Stomach (tissue), 9 donors: ENCODE measurements around the gene C2orf92. TPM values are rescaled to one million over a fixed set of nuclear protein-coding genes. Genes with fewer than 3 reads are reported as not detected.

Experiments
- DNase-seq, 2 donors: peaks; one replicate each; pipeline versions ENCODE4 v3.0.0 to v3.0.0-alpha.2; 2013 to 2019
- H3K27ac ChIP-seq, 5 donors: fragments of 200-600 bp in 4 of 5; sonication (generic) in 4 of 5; one replicate each; pipeline ENCODE4 v1.5.1; 2013 to 2019; ENCODE audit warnings: mild to moderate bottlenecking in 1 of 5, moderate library complexity in 1 of 5
- H3K27me3 ChIP-seq, 3 donors: fragments of 200-600 bp; sonication (generic); one replicate each; pipeline ENCODE4 v1.5.1; 2017 to 2019; ENCODE audit warnings: mixed run types in 1 of 3
- H3K36me3 ChIP-seq, 4 donors: fragments of 200-600 bp; sonication (generic); 1 replicate in 3 of 4; 2 replicates in 1 of 4; pipeline ENCODE4 v1.5.1; 2016 to 2019
- H3K4me1 ChIP-seq, 4 donors: fragments of 200-600 bp; sonication (generic); one replicate each; pipeline ENCODE4 v1.5.1; 2016 to 2019
- H3K4me3 ChIP-seq, 4 donors: fragments of 200-600 bp; sonication (generic) in 3 of 4; one replicate each; pipeline ENCODE4 v1.5.1; 2016 to 2019; ENCODE audit warnings: mild to moderate bottlenecking in 1 of 4
- H3K9me3 ChIP-seq, 4 donors: fragments of 200-600 bp; sonication (generic); one replicate each; pipeline ENCODE4 v1.5.1; 2016 to 2019
- CTCF ChIP-seq, 7 experiments: fragments of 450-650 bp in 4 of 7; fragments of 200-600 bp in 3 of 7; sonication (generic) in 3 of 7; IDR thresholded peaks; one replicate each; pipeline ENCODE4 v1.5.1; 2016 to 2019; ENCODE audit warnings: antibody characterized with exemption in 7 of 7, control low read depth in 2 of 7, mild to moderate bottlenecking in 1 of 7
- EP300 ChIP-seq: sonication (generic); formaldehyde crosslinking; IDR thresholded peaks from one replicate; pipeline ENCODE4 v1.6.1; 2017; ENCODE audit warnings: antibody characterized with exemption
- POLR2A ChIP-seq, 4 donors: fragments of 450-650 bp; IDR thresholded peaks; one replicate each; pipeline ENCODE4 v1.6.1; 2016; ENCODE audit warnings: antibody characterized with exemption in 4 of 4, control low read depth in 2 of 4, mild to moderate bottlenecking in 1 of 4, moderate library complexity in 1 of 4
- POLR2AphosphoS5 ChIP-seq, 3 donors: sonication (generic); formaldehyde crosslinking; IDR thresholded peaks; one replicate each; pipeline ENCODE4 v1.6.1; 2016; ENCODE audit warnings: antibody characterized with exemption in 3 of 3
- WGBS, 5 donors: extraction: QIAGEN DNeasy Blood & Tissue Kit in 3 of 5; methylation state at CpG; one replicate each; pipeline versions ENCODE4 v1.1.5 to v1.1.7; 2013 to 2018; 5-methylcytosine and 5-hydroxymethylcytosine counted together
- intact Hi-C: fragments of 100-400 bp; cut with DNase I; formaldehyde crosslinking; loops from one replicate; pipeline ENCODE4 v1.15.1; 2023; ENCODE audit warnings: low total_unique reads
- polyA plus RNA-seq, 3 donors: library from polyadenylated mRNA; stranded (reverse); fragments of 200-250 nt; gene quantifications; one replicate each; pipeline ENCODE4 v1.2.3, GENCODE V29; 2013
- total RNA-seq, 5 donors: library from RNA; depleted of rRNA; stranded (reverse); fragments of >200 nt; gene quantifications; one replicate each; pipeline versions ENCODE4 v1.1.0 to v1.2.3, GENCODE V29; 2014 to 2016
- donor health status: healthy with polysubstance abuse.
- donor health status: Bipolar disorder and iron deficiency.
- donor health status: healthy.

Gene C2orf92
- total and polyA plus RNA-seq, 8 donors, result 2.3 to 35.3 (median 6.0) TPM; not detected in 2

- 62 to 78% (median 71%) methylated on average over 6 to 11 of the region's 11 CpGs for WGBS, 5 donors
- Histone ChIP-seq H3K9me3 (no peaks in the 10 kb centered on the region), H3K36me3 (no peaks in the 10 kb centered on the region), H3K4me3 (no peak overlapping the region), H3K27ac (peak overlapping the region in 3 of 5 donors; percentile 31 to 68 (median 46)), H3K4me1 (no peaks in the 10 kb centered on the region), H3K27me3 (peaks cover 0 to 10% (median 0%) of the 10 kb centered on the region in 3 donors)
- intact Hi-C loops, result no loop called here
- no peak for DNase-seq
- no peak for TF ChIP-seq POLR2AphosphoS5 (IDR thresholded peaks at IDR 0.05)
- TF ChIP-seq CTCF (IDR thresholded peaks at IDR 0.05), result no peak
- TF ChIP-seq POLR2A (IDR thresholded peaks at IDR 0.05), result no peak
- TF ChIP-seq EP300, result no peak
Measured at GRCh38 chr2:97712693-97713295, 43.3 kb downstream of the C2orf92 start.

- peak in 1 of 2 donors; percentile 43 for DNase-seq
- Histone ChIP-seq H3K27me3 (peaks cover 0 to 10% (median 0%) of the 10 kb centered on the region in 3 donors), H3K9me3 (no peaks in the 10 kb centered on the region), H3K27ac (peak within 1 kb of the TSS; percentile 25 to 68 (median 31)), H3K4me1 (no peaks in the 10 kb centered on the region), H3K36me3 (no peaks in the 10 kb centered on the region), H3K4me3 (peak within 1 kb of the TSS; percentile 11 to 29 (median 19))
- intact Hi-C loops, result no loop called here
- TF ChIP-seq CTCF (IDR thresholded peaks at IDR 0.05) (no peak), POLR2AphosphoS5 (IDR thresholded peaks at IDR 0.05) (no peak), POLR2A (IDR thresholded peaks at IDR 0.05) (no peak), EP300 (no peak)
- WGBS, 5 donors, result 70 to 80% (median 72%) methylated on average over 21 of the region's 21 CpGs
Measured at GRCh38 chr2:97713296-97714083, 44.0 kb downstream of the C2orf92 start, which contains the start of gene ZAP70. TSS of gene ZAP70 (plus strand) at chr2:97713576. CDS start at chr2:97724037, 10,461 bp downstream.

- WGBS, 5 donors, result 74 to 82% (median 80%) methylated on average over 13 to 17 of the region's 17 CpGs
- TF ChIP-seq EP300, result no peak
- no peak for TF ChIP-seq POLR2AphosphoS5 (IDR thresholded peaks at IDR 0.05)
- TF ChIP-seq POLR2A (IDR thresholded peaks at IDR 0.05), result no peak
- no peak for TF ChIP-seq CTCF (IDR thresholded peaks at IDR 0.05)
- Histone ChIP-seq H3K36me3 (no peaks in the 10 kb centered on the region), H3K9me3 (no peaks in the 10 kb centered on the region), H3K27ac (peak overlapping the region; percentile 17 to 68 (median 25)), H3K4me3 (peak overlapping the region; percentile 11 to 29 (median 19)), H3K4me1 (no peaks in the 10 kb centered on the region), H3K27me3 (peaks cover 0 to 10% (median 0%) of the 10 kb centered on the region in 3 donors)
- no peak for DNase-seq
- intact Hi-C loops, result no loop called here
Measured at GRCh38 chr2:97714084-97714949, 44.8 kb downstream of the C2orf92 start.
